ENCODE data around the gene MAPK7.

- TF ChIP-seq, protein P1, sequence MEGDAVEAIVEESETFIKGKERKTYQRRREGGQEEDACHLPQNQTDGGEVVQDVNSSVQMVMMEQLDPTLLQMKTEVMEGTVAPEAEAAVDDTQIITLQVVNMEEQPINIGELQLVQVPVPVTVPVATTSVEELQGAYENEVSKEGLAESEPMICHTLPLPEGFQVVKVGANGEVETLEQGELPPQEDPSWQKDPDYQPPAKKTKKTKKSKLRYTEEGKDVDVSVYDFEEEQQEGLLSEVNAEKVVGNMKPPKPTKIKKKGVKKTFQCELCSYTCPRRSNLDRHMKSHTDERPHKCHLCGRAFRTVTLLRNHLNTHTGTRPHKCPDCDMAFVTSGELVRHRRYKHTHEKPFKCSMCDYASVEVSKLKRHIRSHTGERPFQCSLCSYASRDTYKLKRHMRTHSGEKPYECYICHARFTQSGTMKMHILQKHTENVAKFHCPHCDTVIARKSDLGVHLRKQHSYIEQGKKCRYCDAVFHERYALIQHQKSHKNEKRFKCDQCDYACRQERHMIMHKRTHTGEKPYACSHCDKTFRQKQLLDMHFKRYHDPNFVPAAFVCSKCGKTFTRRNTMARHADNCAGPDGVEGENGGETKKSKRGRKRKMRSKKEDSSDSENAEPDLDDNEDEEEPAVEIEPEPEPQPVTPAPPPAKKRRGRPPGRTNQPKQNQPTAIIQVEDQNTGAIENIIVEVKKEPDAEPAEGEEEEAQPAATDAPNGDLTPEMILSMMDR (IDR thresholded peaks at IDR 0.05), result no peak
- no peak for TF ChIP-seq POLR2A (IDR thresholded peaks at IDR 0.05)
Observed at GRCh38 chr17:19366637-19366972, 11.7 kb upstream of the MAPK7 start.
